ENCODE data around the gene CACNA1D.

The CACNA1D gene

DNA sequence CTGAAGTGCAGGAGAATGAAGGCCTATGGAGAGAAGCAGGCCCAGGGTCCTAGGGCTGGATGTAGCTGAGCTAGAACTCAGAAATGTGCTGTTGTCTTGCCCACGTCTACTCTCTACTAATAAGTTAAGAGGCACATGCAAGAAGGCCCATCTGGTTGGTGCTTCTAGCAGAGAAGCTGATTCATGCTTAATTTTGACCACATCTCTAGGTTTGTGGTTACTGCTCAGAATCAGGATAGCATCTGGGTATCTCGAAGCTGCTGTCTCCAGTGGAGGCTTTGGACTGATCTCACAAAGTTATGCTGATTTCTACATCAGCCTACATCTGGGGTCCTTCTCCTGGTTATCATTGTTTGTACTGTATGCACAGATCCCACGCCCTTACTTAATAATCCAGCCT lies 87.3 kb downstream of the CACNA1D start:
- no peak for DNase-seq

DNA sequence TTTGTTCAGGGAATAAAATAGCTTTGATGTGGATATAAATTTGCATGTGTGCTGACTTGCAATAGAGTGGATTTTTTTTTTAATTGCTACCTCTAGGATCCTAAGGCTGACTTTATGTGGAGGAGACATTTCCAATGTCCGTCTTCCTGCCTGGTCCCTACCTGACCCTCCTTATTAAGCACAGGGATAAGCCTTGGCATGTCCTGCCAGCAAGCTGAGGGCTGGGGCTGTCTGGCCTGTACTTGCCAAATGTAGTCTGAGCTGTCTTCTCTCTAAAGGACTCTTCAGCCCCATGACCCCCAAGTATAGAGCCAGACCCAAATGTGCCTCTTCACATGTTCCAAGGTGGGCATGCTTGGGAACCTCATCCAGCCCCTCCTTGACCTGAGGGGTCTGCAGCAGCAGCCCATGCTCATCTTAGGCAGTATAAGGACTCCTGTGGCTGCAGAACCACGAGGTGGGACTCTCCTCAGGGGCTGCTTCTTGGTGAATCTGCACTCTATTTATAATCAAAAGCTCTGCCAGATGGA lies 88.8 kb downstream of the CACNA1D start:
- no peak for DNase-seq

DNA sequence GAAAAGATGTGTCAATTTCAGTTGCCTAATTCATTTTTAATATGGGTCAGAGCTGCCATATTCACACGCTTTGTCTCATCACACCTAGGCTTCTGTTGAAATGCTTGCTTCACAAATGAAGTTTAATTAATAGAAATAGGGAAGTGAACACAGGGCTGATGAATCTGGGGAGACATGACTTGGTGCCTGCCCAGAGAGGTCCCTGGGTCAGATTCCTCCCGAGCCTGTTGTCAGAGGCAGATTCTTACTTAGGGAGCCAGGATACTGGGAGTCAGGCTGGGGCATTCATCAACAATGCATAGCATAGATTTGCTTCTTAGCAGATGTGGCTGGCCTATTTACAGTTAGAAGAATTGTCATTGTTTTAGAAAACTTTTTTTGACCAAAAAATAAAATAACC lies 90.6 kb downstream of the CACNA1D start:
- DNase-seq = no peak

DNA sequence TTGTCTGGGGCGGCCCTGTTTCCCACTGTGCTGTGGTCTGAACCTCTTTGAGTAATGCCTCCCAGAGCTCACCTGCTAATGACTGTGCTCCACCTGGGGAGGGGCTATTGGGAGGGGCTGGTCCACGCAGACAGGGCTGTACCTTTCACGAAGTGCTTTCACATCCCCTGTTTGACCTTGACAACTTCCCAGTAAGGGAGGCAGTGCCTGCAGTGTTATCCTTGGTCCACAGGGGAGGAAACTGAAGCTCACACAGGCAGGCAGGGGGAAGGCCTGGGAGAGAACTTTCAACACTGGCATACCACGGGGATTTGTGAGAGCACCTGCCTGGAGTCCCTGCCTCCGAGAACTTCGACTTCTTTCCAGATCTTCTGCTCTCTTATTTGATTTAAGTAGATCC lies 91.2 kb downstream of the CACNA1D start:
- no peak for DNase-seq

DNA sequence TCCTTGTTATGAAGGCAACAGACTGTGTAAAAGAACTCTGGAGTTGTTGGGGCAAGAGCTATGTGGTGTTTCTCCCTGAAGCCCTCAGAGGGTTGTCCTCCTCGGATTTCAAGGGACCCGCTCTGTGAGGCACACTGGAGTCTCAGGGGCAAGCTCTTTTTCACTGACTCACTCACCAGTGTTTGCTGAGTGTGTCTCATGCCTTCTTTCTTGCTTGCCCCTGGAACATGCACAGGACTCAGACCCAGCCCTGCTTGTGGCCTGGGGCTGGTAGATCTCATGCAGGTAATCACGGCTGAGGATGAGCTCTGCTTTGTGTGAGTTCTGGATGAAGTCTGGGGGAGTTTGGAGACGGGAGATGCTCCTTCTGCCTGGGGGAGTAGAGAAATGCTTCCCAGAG lies 93.7 kb downstream of the CACNA1D start:
- no peak for DNase-seq

- no peak for DNase-seq
Observed at GRCh38 chr3:53589201-53589600, 94.8 kb downstream of the CACNA1D start.

DNA sequence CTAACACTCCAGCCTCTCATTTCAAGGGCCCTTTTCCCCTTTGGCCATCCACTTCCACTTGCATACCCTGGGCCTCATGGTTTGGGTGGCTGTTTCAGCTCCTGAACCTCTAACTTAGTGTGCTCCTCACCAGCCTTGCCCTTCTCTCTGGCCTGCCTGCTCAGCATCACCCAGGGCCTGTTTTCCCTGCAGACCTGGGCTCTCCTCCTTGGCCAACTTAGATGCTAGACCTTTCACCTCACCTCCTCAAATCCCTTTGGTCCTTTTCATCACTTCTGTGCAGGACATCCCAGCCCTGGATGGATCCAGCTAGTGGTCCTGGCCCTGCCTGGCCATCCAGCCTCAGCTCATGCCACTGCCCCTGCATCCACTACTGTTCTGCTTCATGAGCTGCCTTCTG lies 95.4 kb downstream of the CACNA1D start:
- DNase-seq = no peak

- DNase-seq = no peak
Observed at GRCh38 chr3:53590606-53591005, 96.2 kb downstream of the CACNA1D start.

DNA sequence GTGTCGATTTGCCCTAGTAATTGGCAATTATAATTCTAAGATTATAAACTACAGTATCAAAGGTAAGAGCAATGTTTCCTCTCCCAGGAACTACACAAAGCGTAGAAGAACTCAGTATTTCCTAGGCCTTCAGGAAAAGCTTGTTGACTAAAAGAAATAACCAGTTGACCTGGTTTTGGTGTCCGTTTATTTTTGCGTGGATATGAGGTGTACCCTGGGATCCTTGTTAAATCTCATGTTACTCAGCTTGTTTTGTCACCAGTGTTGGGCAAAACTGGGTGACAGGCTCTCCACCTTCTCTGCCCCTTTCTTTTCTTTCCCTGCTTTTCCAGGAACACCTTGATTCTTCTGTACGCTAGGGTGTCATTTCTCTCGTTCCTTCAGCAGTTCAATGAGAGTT lies 97.2 kb downstream of the CACNA1D start:
- DNase-seq = no peak

DNA sequence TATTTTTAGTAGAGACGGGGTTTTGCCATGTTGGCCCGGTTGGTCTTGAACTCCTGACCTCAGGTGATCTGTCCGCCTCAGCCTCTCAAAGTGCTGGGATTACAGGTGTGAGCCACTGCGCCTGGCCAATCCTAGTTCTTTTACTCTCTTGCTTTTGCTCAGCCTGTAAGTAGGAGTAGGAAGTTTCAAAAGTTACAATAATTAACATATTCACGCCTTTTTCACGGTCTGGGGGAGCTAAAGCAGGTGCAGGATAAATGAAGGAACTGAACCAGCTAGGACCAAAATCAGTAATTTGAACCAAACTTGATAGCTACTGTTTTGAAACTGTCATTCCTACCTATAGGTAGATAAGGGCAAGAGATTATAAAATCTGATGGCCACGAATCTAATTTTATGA lies 98.5 kb downstream of the CACNA1D start:
- no peak for DNase-seq

GRCh38 chr3:53593611-53594010 lies 99.2 kb downstream of the CACNA1D start:
- no peak for DNase-seq

- DNase-seq = no peak
Observed at GRCh38 chr3:53594276-53594675, 99.9 kb downstream of the CACNA1D start.

DNA sequence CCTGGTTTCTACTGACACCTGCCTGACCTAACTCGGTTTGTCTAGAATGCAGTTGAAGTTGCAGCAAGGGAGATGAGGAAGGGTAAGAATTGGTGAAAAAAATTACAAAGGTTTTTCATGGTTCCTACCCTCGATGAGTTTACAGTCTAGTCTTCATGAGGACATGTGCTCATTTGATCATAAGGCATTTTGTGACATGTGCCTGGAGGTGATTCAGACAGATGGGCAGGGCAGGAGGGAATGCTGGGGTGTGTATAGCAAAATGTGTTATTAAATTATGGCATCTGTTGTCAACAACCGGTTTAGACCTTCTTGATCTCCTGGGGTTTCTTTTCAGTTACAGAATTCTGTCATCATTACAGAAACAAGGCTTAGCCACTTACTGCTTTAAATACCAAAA lies 101.2 kb downstream of the CACNA1D start:
- no peak for DNase-seq

GRCh38 chr3:53597136-53597915 lies 102.9 kb downstream of the CACNA1D start:
- DNase-seq = no peak

- DNase-seq = no peak
Observed at GRCh38 chr3:53599771-53600170, 105.4 kb downstream of the CACNA1D start.

DNA sequence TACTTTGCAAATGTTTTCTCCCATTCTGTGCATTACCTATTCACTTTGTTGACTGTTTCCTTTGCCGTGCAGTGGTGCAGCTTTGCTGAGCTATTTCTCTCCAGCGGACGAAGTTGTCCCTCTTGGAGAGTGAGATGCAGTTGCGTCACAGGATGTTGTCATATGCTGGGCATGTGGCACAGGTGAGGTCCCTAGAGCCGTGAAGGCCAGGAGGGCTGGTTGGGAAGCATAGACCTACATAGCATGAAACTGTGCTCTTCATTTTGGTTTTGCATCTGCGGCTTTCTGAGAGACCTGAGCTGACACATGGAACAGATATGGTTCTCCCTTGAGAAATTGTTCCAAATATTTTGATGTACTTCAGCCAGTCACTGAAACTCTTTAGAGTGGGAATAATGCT lies 108.5 kb downstream of the CACNA1D start:
- DNase-seq = no peak

DNA sequence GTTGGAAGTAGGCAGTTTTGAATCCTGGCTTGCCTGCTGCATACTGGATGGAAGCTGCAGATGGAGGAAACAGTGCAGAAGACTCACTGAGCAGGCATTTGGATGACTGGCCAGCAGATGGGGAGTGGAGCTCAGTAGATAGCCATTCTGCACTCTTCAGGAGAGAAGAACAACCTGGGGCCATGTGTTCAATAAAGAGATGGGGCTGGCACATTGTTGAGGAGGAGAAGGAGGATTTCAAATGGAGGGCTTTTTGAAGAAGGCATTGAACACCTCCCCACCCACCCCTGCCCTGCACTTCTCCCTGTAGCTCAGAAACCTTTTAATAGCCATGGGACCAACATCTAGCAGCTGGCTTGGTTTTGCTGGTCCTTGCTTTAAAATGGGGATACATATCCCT lies 109.8 kb downstream of the CACNA1D start:
- DNase-seq = no peak

DNA sequence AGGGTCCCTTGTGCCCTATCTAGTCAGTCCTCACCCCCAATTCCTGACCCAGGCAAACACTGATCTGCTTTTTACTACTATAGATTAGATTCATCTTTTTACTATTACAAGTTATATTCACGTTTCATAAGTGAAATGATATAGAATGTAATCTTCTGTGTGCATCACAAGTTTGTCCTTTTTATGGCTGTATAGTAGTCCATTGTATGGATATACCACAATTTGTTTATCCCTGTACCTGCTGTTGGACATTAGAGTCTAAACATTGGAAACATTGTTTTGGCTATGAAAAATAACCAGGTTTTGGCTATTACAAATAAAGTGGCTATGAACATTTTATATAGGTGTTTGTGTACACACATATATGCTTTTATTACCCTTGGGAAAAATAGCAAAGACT lies 112.4 kb downstream of the CACNA1D start:
- DNase-seq = no peak

DNA sequence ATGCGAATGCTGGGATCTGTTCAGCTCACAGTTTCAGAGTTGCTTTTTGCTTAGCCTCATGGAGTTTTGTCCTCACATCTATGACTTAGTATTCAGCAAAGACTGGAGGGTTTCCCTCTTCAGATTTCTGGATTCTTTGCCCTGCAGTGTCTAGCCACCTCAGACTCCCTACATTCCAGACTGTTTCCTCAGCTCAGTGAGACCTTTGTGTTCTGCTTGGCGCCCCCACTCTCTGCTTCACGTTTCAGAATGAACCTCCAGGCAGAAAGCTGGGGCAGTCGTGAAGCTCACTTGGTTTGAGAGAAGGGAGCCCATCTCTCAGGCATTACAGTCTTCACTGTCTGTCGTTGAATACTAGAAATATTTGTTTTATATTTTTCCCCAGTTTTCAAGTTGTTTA lies 118.1 kb downstream of the CACNA1D start:
- no peak for DNase-seq

- DNase-seq = no peak
Observed at GRCh38 chr3:53613125-53613524, 118.7 kb downstream of the CACNA1D start.

DNA sequence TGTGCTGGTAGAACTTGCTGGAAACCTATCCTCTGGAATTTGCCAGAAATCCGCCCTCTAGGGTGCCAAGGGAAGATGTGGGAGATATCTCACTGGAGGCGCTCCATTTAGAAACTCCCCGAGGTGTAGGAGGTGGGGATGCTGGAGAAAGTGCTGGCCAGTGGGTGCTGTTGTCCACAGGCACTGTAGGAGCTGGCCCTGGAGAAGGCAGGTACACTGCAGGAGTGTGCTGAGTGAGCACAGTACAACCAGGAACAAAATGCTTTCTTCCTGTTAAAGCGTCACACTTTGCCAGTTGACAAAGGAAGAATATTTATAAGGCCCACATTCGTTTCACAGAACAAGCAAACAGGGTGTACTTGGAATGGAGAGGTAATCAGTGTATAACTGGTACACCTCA lies 119.9 kb downstream of the CACNA1D start:
- no peak for DNase-seq

DNA sequence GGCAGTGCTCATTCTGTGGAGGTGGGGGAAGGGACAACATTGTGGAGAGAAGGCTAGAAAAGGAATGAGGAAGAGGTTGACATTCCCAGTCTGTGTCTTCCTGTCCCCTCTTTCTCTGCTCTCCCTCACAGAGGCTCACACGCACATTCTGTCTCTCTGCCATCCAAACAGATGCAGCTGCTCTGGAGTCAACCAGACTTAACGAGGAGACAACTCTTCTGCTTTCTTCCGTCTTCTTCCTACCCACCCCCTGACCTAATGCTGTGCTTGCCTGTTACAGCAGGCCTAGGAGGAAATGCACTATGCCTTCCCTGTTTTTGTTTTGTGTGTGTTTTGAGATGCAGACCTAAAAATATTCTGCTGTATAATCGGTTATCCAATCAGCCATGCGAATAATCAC lies 121.9 kb downstream of the CACNA1D start:
- no peak for DNase-seq

DNA sequence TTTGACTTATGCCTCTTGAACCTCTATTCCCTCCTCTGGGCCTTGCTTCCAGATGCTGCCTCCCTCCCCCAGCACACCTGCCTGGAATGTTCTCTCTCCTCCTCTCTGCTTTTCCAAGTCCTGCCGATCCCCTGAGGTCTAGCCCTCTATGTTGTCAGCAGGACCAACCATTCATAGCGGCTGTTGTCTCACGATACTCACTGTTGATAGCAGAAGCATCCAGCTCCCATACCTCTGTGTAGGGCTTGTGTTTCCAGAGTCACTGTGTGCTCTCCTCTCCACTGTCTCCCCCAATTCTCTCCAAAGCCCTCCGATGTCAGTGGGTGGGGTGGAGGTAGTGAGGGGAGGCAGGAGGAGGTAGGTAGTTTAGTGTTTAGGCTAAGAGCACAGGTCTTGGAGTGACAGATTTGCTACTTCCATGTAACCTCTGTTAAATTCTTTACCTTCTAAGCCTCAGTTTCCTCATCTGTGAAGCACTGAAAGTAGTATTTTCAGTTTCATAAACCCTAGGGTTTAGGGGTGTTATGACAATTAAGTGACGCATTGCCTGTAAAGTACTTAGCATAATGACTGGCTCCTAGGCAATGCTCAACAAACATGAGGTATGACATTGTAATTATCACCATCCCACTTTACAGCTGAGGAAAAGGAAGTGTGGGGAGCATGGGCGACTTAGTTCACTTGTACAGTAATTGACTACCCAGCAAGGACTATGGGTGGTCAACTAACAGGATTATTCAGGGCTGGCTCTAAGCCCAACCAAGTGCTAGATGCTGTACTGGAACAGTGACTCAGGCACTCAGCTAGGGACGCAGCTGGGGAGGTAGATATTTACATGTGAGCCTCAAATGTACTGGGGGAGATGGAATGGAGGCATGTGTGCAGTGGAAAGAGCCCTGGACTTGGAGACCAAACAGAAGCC lies 122.8 kb downstream of the CACNA1D start:
- DNase-seq = no peak

- DNase-seq = no peak
Observed at GRCh38 chr3:53617893-53618523, 123.6 kb downstream of the CACNA1D start.

Data from SW 1271 (cell line).